AML-193 (cell line): ENCODE data around the gene CABP4.
A peak's percentile ranks its signal among the peaks of the same experiment; 100 is the strongest.
"Not testable (repeated sequence)": the region's sequence is repeated elsewhere in the genome, so short reads cannot be mapped to it uniquely, and the experiment has no call there.

Source experiments
- DNase-seq, 2 experiments: peaks; one replicate each; lab custom pipeline; 2025; lab: John Stamatoyannopoulos, UW

Gene CABP4

DNA sequence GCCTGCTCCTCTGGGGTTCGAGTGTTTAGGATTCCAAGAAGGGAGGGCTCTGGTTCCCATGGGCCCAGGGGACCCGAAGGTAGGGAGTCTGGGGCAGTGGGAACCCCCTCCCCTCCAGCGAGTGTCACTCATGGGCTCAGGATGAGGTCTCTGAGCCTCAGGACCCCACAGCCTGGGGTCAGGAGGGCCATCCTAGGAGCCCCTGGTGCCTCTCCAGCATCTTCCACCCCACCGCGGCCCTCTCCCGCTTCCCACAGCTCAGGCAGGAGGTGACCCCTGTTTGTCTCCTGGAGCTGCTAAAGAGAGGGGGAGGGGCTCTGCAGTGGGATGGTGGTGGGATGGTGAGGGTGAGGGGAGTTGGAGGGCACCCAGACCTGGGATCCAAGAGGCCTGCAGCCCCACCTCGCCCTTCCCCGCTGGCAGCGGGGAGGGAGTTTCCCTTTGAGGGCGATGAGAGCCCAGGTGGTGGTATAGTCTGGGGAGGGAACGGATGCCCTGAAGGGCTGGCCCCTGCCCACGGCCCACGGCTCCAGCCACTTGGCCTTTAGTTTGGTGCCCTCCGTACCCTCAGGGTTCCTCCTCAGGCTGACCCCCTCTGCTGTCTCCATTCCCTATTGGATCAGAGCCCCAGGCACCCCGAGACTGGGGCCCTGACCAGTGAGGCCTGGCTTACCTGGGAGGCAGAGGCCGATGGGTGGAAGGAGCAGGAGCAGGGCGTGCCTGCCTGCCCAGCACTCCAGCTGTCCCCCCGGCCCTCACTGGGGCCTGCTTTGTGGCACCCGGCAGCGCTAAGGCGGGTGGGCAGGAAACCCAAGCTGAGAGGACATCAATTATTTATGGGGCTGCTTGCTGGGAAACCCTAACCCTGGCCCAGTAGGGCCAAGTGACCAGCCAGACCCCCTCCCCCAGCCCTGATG is 1.1 kb upstream of the CABP4 start:
- DNase-seq: no peak

GRCh38 chr11:67456068-67456705 is 1.0 kb downstream of the CABP4 start:
- DNase-seq: no peak

GRCh38 chr11:67457453-67457852 is 2.3 kb downstream of the CABP4 start:
- no peak for DNase-seq

GRCh38 chr11:67458266-67458665 is 3.1 kb downstream of the CABP4 start:
- DNase-seq: no peak

DNA sequence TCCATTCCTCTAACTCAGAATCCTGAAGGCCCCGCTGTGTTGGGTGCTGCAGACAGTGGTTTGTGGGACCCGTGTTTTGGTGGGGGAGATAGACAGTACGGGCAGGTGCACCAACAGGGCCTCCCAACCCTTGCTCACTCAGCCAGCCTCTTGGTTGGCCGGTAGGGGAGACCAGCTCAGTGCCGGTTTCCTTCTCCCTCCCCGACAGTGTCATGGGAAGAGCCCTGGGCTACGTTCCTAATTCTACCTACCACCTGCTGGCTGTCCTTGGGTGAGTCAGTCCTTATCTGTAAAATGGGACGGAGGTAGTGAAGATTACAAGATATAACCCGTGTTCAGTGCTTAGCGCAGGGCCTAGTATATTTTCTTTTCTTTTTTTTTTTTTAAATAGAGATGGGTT is 8.0 kb downstream of the CABP4 start:
- no peak for DNase-seq

- DNase-seq: peak; percentile 46 to 63
Measured at GRCh38 chr11:67463680-67464410, 8.7 kb downstream of the CABP4 start.

DNA sequence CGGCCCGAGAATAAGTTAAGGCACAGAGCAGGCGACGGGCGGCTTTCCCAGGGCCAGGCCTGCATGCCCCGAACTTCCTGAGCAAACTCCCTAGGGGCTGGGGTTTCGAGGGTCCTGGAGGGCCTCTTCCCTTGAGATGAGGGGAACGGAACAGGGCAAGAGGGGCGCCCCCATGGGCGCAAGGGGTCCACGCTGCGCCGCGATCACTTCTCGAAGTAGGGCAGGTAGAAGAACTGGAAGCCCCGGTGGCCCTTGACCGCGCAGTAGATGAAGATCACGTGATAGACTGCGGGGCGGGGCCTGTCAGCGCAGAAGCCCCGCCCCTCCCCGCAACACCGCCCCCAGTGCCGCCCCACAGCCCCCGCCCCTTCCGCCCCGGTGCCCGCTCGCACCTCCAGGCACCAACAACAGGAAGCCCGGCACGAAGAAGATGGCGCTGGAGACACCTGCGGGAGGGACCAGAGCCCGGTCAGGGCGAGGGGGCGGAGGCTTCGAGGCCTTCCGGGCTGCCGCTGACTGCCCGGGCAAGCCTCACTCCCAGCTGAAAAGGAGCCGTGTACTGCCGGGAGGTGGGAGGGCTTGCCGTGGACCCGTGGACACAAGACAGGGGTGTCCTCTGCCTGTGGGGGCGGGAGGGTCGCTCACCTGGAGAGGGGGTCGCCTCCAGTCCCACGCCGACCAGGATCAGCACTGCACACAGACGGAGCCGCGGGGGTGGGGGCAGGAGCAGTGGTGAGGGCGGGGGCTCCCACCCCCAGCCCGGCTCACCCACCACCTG is 9.4 kb downstream of the CABP4 start:
- DNase-seq: peak; percentile 82 to 85

- no peak for DNase-seq
Measured at GRCh38 chr11:67465189-67465510, 10.0 kb downstream of the CABP4 start.

- not testable (repeated sequence) for DNase-seq
Measured at GRCh38 chr11:67465530-67465929, 10.4 kb downstream of the CABP4 start.

DNA sequence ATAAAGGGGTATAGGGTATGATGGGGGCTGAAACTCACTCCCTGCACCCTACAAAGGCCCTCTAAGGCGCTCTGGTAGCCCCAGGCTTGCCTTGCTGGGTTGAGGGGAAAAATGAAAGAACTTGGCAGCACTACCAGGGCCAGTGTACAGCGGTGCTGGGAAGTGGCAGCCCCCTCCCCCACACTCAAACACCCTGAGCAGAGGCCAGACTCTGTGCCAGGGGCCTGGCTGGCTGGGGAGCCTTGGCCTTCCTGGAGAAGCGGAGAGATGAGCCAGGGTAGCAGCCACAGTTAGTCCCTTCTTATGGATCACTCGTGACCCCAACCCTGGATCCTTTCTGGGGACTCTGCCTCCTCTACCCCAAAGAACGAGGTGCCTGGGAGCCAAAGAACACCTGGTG is 11.2 kb downstream of the CABP4 start:
- no peak for DNase-seq

- DNase-seq: no peak
Measured at GRCh38 chr11:67466962-67467771, 12.0 kb downstream of the CABP4 start.

DNA sequence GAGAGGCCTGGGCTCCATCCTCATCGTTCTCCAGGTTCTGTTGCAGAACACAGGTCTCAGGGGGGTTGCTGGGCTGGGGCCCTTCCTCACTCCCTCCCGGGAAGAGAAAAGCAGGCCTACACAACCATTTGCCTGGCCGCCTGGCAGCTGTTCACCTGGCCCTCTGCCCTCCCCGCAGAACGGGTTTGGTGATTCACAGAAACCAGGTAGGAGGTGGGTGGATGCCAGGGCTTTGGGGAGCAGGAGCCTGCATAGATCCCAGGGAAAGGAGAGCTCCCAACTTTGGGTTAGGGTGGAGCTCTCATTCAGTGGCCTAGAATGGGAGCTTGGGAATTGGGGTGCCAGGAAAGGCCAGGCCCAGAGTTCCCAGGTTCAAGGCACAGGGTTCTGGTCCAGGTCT is 12.9 kb downstream of the CABP4 start:
- DNase-seq: no peak

GRCh38 chr11:67468456-67468758 is 13.3 kb downstream of the CABP4 start:
- DNase-seq: no peak

DNA sequence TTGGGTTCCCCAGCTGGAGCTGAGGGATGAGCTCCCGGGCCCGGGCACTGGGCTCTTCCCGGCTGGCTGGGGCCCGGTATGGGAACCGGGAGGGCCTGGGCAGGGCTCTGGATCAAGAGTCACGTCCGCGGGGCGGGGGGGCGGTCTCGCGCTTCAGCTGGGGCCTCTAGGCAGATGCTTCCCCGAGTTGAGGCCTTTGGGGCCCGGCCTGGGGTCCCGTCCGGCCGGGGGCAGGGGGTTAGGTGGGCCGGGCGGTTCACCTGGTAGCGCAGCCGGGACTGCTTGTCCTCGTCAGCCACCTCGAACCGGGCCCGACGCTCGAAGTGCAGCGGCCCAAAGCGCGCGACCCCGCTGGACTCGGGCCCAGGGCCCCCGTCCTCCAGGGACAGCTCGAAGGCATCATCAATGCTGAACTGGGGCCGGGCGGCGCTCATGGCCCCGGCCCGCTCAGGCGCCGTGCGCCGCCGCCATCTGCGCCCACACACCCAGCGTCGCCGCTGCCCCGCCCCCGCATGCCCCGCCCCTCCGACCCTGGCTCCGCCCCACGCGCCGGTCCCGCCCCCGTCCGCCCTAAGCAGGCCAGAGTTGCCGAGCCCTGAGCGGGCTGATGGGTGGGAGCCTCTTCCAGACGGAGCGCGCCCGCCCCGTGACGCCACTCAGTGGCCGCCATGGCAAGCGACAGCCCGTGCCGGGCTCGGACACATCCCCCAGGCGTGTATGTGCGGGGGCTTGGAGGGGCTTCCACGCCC is 13.8 kb downstream of the CABP4 start, which contains the start of gene TMEM134:
TMEM134 (minus strand) TSS at position 493 of the 749 bp plus-strand sequence; CDS start at position 434, 59 bp downstream.
- peak; percentile 72 to 76 for DNase-seq

GRCh38 chr11:67469508-67469811 is 14.3 kb downstream of the CABP4 start:
- no peak for DNase-seq

- DNase-seq: no peak
Measured at GRCh38 chr11:67470337-67471002, 15.3 kb downstream of the CABP4 start.

DNA sequence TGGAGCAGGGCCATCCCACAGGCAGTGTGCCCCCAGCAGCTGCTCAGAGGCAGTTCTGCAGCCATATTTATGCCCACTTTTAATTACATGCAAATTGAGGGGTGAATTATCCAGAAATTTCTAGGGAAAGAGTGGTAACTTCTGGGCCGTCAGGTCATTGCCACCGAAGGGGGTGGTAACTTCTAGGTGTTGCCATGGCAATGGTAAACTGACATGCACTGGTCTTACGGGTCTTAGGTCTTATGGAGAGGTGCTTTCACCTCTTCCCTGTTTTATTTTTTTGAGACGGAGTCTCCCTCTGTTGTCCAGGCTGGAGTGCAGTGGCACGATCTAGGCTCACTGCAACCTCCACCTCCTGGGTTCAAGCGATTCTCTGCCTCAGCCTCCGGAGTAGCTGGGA is 17.7 kb downstream of the CABP4 start:
- no peak for DNase-seq

DNA sequence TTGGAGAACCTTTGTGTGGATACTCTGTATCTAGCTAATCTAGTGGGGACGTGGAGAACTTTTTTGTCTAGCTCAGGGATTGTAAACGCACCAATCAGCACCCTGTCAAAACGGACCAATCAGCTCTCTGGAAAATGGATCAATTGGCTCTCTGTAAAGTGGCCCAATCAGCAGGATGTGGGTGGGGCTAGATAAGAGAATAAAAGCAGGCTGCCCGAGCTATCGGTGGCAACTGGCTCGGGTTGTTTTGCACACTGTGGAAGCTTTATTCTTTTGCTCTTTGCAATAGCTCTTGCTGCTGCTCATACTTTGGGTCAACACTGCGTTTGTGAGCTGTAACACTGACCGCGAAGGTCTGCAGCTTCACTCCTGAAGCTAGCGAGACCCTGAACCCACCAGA is 21.5 kb downstream of the CABP4 start:
- DNase-seq: not testable (repeated sequence)

DNA sequence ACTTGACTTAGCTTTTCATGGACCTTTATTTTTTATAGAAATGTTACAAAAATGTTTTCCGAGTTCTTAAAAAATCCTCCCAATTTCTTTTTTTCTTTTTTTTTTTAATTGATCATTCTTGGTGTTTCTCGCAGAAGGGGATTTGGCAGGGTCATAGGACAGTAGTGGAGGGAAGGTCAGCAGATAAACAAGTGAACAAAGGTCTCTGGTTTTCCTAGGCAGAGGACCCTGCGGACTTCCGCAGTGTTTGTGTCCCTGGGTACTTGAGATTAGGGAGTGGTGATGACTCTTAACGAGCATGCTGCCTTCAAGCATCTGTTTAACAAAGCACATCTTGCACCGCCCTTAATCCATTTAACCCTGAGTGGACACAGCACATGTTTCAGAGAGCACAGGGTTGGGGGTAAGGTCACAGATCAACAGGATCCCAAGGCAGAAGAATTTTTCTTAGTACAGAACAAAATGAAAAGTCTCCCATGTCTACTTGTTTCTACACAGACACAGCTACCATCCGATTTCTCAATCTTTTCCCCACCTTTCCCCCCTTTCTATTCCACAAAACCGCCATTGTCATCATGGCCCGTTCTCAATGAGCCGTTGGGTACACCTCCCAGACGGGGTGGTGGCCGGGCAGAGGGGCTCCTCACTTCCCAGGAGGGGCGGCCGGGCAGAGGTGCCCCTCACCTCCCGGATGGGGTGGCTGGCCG is 22.3 kb downstream of the CABP4 start:
- not testable (repeated sequence) for DNase-seq
